ENCODE data around the gene ID4.

ID4 gene, protein sequence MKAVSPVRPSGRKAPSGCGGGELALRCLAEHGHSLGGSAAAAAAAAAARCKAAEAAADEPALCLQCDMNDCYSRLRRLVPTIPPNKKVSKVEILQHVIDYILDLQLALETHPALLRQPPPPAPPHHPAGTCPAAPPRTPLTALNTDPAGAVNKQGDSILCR
- total RNA-seq, result 0 to 7.6 (median 0.40) reads per million in 4 experiments

DNA sequence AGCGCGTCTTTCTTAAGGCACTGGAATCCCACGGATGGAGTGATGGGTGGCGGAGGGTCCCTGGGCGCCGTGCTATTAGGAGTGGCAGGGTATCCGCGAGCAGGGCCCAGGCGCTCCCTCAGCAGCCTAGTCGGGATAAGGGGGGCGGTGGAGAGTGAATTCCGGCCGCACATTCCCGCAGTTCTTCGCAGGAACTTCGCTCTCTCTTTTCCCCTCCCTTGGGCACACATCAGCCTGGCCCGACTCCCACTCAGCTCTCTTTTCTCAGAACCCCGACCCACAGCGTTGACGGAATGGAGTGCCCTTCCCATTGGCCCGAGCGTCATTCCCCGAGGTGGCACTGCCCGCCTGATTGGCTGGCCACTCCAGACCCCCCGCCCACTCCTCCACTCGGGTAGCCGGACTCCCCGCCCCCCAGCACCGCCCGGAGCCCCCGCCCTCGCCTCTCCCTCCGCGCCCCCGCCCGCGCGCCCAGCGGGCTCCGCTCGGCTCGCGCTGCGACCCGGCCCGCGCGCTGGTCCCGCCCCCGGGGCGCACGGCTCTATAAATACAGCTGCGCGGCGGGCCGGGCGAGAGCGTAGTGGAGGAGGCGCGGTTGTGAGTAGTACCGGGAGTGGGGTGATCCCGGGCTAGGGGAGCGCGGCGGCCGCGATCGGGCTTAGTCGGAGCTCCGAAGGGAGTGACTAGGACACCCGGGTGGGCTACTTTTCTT, at the start of gene ID4:
ID4 (plus strand) TSS at position 572 of the 712 bp plus-strand sequence. CDS start 385 bp downstream, outside the sequence.
- no peak for DNase-seq

DNA sequence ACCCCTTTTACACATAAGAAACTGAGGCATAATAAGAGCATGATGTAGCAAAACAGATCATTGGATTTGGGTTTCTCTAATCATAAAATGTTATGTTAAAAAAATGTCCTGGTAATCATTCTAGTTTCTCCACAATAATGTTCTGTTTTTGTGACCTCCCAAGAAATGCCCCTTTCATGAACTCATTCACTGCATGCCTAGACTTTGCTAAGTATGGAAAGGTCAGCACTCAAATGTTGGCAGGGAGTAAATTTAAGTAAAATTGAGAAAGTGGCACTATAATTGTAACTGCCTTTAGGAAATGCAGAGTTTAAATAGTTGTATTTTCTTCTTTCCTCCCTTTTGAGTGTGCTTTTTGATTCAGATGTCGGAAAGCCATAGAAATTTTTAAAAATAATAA, 48.5 kb upstream of the ID4 start:
- DNase-seq, result no peak

DNA sequence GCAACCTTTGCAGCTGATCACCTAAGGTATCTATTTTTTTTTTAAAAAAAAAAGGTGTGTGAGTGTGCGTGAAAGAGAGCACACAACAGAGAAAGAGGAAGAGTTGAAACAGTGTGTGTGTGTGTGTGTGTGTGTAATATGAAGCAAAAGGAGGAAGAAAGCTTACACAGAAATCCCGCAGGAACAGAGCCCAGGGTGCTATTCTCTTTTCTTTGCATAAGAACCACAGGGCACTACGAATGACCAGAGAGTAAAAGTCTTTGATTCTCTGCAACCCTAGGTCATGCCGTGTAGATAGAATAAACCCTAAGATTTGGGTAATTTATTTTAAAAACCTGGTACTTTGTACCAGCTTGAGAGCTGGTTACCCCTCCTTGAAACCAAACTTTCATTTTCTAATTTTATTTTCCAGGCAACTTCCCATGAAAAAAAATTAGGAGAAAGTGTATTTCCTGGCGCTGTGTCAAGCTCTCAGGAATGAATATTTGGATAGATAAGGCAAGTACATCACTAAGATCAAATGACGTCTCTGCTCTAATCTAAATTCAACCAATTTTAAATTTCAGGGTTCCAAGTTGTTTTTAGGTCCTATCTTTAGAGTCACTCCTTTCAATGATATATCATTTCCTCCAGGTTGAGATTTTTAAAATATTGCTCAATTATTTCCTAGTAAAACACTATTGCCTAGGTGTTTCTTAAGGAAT, 47.9 kb upstream of the ID4 start:
- DNase-seq, result no peak

DNA sequence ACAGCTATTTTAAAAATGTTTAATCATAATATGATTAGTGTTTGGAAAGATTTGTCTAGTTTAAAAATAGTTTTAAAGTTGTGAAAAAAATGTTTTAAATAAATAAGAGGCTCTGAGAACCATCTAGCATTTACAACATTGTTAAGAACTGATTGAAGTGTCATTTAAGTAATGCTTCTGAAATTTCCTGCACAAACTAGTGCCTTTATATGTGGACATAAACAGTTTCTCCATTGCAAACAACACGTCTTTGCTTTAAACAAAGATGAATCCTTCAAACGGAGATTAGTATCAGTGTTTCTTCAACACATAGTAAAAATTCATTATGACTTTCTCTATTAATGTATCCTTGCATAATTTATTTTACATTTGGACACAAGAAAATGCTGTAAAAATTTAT, 45.9 kb upstream of the ID4 start:
- DNase-seq, result no peak

DNA sequence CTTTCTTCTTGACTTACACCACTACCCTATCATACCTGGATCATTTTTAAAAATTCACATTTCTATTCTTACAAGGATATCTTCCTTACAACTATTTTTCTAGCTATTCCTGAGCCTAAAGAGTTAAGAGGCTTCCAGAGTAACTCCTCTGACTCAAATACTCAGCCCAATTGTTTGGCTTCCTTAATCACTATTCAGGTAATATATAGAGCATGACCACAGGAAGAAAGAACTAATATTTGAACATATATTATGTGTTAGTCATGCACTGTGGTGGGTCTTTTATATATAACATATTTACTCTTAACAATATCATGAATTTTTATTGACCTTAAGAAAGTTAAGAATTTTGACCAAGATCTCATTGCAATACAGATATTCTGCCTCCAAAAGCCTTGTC, 42.0 kb upstream of the ID4 start:
- no peak for DNase-seq

DNA sequence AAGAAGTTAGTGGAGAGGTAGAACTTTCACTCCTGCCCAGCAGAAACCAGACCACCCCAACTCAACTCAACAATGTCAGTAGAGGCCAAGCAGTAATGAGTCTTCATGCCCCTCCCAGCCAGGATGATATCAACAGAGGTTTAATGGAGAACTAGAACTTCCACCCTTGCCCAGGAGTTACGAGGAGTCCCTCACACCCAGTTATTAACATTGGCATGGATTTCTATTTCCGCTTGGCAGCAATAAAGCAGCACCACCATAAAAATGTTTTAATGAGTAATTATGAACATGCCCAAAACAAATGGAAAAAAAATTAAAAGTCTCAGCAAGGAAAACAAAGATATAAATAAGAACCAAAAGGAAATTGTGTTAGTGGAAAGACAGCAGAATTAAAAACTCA, 40.7 kb upstream of the ID4 start:
- no peak for DNase-seq

DNA sequence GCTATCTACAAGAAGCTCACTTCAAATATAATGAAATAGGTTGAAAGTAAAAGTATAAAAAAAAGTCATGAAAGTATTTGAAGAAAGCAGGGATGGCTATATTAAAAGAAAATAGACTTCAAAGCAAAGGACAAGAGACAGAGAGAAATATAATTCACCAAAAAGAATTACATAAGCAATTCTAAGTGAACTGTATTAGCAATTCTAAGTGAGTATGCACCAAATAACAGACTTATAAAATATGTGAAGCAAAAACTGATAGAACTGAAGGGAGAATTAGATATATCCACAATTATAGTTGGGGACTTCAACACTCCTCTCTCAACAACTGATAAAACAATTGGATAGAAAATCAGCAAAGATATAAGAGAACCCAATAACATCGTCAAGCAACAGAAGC, 38.8 kb upstream of the ID4 start:
- no peak for DNase-seq

DNA sequence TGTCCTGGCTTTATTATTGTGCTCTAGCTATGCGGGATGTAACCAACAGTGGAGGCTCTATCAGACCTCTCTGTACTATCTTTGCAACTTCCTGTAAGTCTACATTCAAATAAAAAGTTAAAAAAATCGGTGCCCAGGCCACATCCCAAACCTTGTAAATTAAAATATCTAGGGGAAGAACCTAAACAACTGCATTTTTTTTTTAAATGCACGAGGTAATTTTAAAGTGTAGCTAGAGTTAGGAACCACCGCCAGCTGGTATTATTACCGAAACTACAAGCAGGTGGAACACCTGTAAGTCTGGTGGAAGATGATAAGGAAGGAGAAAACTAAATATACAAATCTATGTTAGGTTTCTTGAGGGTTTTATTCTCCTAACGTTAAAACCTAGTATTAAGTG, 34.5 kb upstream of the ID4 start:
- no peak for DNase-seq

DNA sequence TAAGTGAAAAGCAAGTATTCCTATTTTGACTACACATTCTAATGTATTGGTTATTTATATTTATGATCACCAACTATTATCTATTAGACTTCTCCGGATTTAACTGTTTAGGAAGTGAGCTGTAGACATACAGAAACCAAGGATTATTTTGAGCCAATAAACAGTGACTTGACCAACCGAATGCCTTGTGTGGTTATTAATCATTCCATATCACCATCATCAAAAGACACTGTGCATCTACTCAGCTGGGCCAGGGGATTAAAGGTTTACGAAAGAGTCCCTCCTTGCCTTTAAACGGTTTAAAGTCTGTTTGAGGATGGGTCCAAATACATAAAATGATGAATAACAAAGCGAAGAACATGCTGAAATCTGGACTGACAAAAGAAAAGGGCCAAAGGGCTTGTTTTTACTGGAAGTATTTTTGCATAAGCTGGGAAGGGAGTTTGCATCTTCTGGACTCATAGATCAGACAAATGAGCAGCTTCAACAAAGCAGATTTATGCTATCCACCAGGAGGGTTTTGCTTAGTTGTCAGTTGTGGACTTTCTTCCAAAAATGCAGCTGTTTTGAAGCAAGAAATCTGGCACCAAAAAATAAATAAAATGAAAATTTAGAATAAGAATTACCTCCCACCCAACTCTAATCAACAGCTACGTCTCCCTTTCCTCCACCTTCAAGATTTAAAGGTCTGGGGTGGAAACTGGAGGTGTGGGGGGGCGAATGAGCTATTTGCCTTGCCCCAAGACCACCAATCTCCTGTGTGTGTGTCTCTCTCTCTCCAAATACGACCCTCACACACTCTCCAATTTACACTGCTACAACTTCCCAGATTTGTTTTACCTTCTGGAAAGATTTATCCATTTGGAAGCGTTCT, 33.6 kb upstream of the ID4 start:
- DNase-seq, result no peak

DNA sequence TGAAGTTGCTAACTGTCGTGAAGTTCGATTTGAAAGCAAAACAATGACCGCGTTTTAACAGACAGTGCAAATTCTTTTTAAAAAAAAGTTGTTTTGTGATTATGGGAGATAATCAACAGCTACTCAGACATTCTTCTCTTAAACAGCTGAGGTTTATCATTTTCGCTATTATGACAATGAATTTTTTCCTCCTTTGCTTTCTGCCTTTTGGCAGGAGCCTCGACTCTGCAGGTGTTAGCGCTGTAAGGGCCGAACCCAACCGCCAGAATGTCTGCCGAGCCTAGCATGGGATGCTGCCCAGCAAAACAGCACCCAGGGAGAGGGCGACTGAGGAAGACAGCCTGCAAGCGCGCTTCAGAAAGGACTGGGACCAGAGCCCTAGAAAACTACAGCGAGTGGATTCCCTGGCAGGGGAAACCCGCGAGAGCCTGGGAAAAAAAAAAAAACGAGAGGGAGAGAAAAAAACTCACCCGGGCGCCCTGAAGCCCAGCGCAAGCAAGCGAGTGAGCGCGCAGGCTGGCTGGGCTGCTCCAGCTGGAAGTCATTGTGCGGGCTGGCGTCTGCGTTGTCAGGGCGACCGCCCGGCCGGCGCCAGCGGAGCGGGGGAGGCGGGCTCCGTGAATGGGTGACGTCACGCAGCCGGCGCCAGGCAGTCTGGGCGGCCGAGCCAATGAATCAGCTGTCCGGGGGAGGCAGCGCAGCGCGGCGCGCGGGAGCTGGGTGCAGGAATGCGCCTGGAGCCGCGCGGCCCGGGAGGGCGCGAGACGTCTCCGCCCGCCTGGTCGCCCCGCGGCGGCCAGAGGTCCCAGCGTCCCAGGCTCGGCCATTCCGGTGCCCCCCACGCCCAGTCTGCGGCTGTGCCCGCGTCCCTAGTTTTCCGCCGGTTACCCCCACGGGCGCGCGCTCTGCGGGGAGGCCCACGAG, 32.7 kb upstream of the ID4 start:
- no peak for DNase-seq

DNA sequence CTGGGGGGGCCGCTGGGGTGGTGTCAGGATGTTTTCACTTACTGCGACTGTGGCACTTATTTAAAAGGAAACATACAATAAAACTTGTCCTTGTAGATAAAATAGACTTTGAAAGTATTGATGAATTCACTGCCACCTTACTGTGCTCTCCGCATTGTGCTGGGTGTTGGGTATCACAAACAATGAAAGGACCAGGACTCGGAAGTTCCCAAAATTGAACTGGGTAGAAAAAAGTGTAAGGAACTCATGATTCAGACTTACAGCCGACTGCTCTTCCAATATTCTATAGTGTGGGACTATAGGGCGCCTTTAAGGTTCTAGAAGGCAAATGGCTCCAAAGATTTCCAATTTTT, 32.1 kb upstream of the ID4 start:
- no peak for DNase-seq

DNA sequence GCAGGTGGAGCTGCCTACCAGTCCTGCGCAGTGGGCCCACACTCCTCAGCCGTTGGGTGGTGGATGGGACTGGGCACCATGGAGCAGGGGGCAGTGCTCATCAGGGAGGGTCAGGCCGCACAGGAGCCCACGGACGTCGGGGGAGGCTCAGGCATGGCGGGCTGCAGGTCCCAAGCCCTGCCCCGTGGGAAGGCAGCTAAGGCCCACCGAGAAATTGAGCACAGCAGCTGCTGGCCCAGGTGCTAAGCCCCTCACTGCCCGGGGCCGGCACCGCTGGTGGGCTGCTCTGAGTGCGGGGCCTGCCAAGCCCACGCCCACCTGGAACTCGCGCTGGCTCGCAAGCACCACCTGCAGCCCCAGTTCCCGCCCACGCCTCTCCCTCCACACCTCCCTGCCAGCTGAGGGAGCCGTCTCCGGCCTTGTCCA, 30.2 kb upstream of the ID4 start:
- DNase-seq, result no peak

DNA sequence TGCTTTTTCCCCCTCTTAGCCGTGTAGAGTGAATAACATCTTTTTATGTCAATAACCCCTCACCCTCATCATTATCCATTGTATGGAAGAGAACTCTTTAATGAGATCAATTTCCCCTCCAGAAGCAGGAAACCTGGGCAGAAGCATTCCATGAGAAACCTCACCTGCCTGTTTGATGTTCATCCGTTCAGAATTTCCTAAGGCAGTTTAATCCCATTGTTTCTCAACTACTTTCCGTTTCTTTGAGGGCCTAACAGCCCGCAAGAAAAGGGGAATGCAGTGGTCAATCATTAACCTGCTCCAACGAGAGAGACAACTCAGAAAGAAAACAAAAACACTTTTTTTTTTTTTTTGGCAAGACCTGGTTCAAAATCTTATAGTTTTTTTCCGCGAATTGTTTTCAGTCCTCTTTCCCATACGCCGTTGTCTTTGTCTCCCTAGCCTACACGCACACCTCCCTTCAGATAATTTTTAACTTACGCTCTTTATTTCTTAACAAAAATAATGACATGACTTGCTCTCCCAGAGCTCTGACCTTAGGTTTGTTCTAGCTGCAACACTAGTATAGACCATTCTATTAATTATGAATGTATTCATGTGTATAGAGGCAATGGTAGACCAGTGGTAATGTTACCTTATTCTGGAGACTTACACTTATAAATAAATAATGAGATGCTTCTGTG, 25.6 kb upstream of the ID4 start:
- no peak for DNase-seq

DNA sequence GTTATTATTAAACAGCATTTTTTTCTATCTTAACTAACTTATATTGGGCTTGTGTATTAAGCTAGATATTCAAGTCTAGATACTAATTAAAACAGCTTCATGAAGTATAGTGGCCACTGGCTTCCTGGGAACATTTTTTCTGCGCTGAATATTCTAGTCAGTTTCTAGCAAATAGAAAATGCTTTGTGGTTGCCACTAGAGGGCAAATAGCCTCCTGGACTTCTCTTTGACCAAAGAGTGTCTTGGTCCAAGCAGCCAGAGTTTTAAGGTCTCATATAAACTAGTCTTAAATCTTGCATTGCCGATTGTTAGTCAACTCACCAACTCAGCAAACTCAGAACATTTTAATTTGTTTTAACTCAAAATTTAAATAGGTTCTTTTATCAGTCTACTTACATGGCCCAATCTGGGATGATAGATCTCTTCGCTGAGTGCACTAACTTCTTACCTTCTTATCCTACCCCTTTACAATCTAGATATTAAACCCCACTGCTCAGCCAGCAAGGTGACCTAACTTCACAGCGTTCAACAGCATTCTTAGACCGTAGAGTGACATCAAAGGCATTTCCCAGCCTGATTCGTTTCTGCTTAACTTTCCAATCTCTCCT, 24.6 kb upstream of the ID4 start:
- DNase-seq, result no peak

DNA sequence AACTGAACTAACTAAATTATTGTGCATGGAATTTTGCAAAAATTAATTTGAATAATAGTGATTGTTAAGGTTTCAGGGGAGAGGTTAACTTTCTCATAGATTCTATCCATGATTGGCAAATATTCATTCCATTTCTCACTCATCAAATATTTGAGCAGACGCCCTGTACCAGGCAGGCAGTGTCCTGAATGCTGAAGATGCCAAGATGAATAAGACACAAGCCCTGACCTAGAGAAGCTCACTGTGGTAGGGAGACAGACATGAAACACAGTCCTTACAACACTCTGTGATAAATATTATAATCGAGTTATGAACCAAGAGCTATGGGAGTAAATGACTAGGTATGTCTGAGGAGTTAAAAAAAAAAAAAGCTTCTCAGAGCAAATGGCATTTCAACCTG, 18.4 kb upstream of the ID4 start:
- no peak for DNase-seq

DNA sequence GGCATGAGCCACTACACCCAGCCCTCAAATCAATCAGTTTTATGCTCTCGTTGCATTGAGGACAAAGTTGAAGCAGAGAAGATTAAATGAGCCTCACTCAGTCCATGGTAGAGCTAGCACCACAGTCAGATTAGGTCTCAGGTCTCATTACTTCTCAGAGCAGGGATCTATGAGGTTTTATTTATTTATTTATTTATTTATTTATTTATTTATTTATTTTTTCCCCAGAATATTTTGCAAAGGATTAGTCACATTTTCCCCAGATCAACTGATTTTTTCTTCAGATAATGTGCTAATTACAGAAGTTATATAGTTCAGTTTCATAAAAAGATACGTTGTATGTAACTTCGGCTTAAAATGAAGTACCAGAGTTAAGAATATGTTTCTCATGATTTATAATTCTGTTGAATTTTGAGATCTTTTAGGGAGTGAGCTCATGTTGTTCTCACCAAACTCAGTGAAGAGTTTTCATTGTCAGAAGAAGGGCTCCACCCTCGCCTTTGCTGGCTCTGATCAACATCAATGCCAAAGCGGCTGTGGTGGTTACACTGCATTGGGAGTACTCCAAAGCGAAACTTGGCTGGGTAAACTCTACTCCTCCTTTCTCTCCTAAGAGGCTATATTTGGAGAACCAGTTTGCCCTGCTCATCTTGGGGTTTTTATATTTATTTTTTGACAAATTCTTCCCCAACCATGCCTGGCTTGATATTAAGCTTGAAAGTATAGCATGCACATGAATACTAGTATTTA, 12.9 kb upstream of the ID4 start:
- no peak for DNase-seq

DNA sequence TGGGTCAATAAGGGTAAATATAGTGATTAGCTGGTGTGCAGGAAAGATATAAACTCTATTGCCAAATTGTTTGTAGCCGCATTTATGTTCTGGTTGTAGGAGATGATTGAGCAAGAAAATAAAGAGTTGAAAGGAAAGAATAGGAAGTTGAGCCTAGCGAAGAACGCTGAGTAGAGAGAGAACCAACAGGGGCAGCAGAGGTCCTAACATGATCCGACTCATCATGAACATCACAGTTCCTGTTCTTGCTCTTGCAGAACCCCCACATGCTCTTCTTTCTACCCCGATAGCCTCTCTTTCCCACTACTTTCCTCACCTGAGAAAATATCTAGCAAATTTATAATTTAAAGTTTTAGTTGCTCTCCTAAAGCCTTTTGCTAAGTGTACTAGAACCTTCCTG, 9.9 kb upstream of the ID4 start:
- no peak for DNase-seq

DNA sequence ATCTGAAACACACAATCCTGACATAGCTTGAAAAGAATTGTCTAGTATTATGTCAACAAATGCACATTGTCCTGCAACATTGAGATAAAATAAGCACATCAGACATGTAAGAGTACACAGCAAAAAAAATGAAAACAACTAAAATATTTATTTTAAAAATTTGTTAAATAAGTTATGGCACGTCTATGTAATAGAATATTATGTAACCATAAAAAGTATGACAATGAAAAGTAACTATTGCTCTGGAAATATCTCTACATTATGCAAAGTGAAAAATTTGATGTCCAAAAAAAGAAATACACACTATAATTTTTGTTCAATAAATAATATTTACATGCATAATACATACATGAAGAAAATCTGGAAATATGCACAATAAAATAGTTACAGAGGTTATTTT, 9.3 kb upstream of the ID4 start:
- no peak for DNase-seq

DNA sequence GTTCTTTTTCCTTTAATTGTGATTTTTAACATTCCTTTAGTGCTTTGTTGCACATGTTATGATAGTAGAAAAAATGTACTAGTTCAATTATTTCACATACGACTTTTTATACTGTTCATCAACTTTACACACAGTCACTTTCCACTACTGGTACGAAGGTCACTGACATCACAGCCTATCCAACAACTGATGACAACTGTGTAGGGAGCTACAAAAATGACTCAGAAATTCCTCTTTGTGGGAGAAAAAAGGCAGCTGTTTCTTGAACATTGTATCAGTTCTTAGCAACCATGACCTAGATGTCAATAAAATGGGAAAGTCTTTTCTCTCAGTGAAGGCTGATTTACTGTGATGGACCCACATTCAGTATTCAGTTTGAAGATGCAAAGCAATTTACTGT, 7.0 kb upstream of the ID4 start:
- no peak for DNase-seq

DNA sequence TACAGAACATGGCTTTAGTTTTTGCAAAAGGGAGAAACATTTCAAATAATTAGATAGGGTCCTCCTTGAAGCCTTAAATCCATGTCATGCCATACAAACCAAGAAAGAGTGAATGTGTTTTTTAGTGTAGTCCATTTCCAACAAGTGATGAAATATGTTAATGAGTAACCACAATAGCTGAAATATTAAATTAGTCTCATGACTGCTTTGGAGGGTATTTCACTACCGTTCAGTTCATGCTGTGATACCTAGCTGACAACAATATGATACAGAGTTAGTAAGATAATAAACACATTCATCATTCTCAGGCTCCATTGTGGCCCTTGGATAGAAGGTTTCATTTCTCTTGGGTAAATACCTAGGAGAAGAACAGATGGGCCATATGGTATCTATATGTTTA, 5.8 kb upstream of the ID4 start:
- no peak for DNase-seq

All from effector CD8-positive, alpha-beta T cell (primary cell).